NT2/D1 (cell line): Measurements from ENCODE around the gene CACNA2D2.

ENCODE experiments used
- YY1 ChIP-seq: IDR thresholded peaks from 2 replicates; pipeline ENCODE4 v1.6.1; 2011; ENCODE audit not compliant: insufficient read length, insufficient read depth
- ZNF274 ChIP-seq: IDR thresholded peaks from 2 replicates; pipeline ENCODE4 v1.6.1; 2011; ENCODE audit warnings: mild to moderate bottlenecking, low read depth, low read length

DNA sequence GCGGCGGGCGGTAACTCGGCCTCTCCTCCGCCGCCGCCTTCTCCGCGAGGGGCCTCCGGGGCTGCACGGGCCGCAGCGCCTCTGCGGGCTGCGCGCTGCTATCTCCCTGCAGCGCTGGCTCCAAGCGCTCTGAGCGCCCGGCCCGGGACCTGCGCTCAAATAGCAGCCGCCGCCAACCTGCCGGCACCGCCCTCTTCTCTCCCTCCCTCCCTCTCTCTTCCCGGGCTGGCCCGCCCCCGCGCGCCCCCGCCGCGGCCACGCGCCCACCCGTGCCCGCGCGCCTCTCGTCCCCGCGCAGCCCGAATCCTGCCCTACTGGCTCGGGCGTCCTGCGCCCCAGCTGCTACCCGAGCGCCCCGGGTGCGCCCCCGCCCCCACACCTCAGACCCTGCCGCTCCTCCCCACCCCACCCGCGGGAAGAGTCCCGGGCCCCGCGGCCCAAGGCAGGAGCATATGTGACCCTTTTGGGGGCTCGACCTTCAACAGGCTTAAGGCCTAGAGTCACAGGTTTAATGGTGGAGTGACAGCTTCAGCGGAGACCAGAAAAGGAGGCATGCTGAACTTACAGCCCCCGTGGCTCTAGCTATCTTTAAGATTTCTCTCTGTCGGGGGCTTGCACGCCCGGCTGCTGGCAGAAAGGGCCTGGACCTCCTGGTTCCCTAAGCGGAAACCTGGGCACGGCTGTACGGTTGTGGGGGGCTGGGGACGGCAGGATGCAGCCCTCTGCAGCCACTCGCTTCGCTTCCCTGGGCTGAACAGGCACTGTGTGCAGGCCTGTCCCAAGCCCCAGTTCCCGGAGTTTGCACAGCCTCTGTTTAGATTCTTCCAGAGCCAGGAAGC, at the start of gene CACNA2D2:
- TF ChIP-seq ZNF274 (no peak), YY1 (no peak)
